HEK293 (cell line): ENCODE results near the gene AGT.
A peak's percentile ranks its signal among the peaks of the same experiment; 100 is the strongest.

Source experiments
- BCL11B ChIP-seq: fragments of 450-650 bp; formaldehyde crosslinking; IDR thresholded peaks from 2 replicates; pipeline ENCODE4 v1.5.1; 2016; ENCODE audit warnings: low read depth, missing biosample characterization, missing genetic modification characterization
- OSR2 ChIP-seq: fragments of 450-650 bp; formaldehyde crosslinking; IDR thresholded peaks from 2 replicates; pipeline ENCODE4 v1.5.1; 2016; ENCODE audit warnings: missing biosample characterization, missing genetic modification characterization
- SALL2 ChIP-seq: fragments of 450-650 bp; formaldehyde crosslinking; IDR thresholded peaks from 2 replicates; pipeline ENCODE4 v1.5.0; 2017; ENCODE audit warnings: missing biosample characterization, mild to moderate bottlenecking, missing genetic modification characterization, borderline replicate concordance
- SETDB1 ChIP-seq: IDR thresholded peaks from one replicate; pipeline ENCODE4 v1.6.1; 2017; ENCODE audit warnings: mild to moderate bottlenecking, low read length, moderate library complexity, mixed read lengths; ENCODE audit not compliant: insufficient read length
- ZBTB20 ChIP-seq: fragments of 450-650 bp; formaldehyde crosslinking; IDR thresholded peaks from 2 replicates; pipeline ENCODE4 v1.5.1; 2016; ENCODE audit warnings: missing biosample characterization, missing genetic modification characterization
- ZBTB48 ChIP-seq: fragments of 450-650 bp; formaldehyde crosslinking; IDR thresholded peaks from 2 replicates; pipeline ENCODE4 v1.5.1; 2016; ENCODE audit warnings: missing biosample characterization, missing genetic modification characterization
- ZIC2 ChIP-seq: fragments of 450-650 bp; formaldehyde crosslinking; IDR thresholded peaks from 2 replicates; pipeline ENCODE4 v1.5.1; 2016; ENCODE audit warnings: missing biosample characterization, missing genetic modification characterization
- ZNF10 ChIP-seq: fragments of 450-650 bp; formaldehyde crosslinking; IDR thresholded peaks from 2 replicates; pipeline ENCODE4 v1.5.1; 2017; ENCODE audit warnings: missing biosample characterization, missing genetic modification characterization
- ZNF16 ChIP-seq: fragments of 450-650 bp; formaldehyde crosslinking; IDR thresholded peaks from 2 replicates; pipeline ENCODE4 v1.5.1; 2016; ENCODE audit warnings: low read depth, missing biosample characterization, missing genetic modification characterization
- ZNF2 ChIP-seq: fragments of 450-650 bp; formaldehyde crosslinking; IDR thresholded peaks from 2 replicates; pipeline ENCODE4 v1.5.1; 2016; ENCODE audit warnings: missing biosample characterization, missing genetic modification characterization
- ZNF24 ChIP-seq: fragments of 450-650 bp; formaldehyde crosslinking; IDR thresholded peaks from 2 replicates; pipeline ENCODE4 v1.5.1; 2016; ENCODE audit warnings: missing biosample characterization, missing genetic modification characterization
- ZNF248 ChIP-seq: fragments of 450-650 bp; formaldehyde crosslinking; IDR thresholded peaks from 2 replicates; pipeline ENCODE4 v1.5.1; 2017; ENCODE audit warnings: missing biosample characterization, missing genetic modification characterization
- ZNF280C ChIP-seq: fragments of 450-650 bp; formaldehyde crosslinking; IDR thresholded peaks from 2 replicates; pipeline ENCODE4 v1.5.1; 2016; ENCODE audit warnings: missing biosample characterization, missing genetic modification characterization
- ZNF335 ChIP-seq: fragments of 450-650 bp; formaldehyde crosslinking; conservative IDR thresholded peaks from 2 replicates; pipeline ENCODE4 v1.5.1; 2016; ENCODE audit warnings: missing biosample characterization, missing genetic modification characterization
- ZNF37A ChIP-seq: fragments of 450-650 bp; IDR thresholded peaks from 2 replicates; pipeline ENCODE4 v1.5.1; 2018; ENCODE audit warnings: missing biosample characterization, missing genetic modification characterization
- ZNF488 ChIP-seq: fragments of 450-650 bp; formaldehyde crosslinking; IDR thresholded peaks from 2 replicates; pipeline ENCODE4 v1.5.1; 2016; ENCODE audit warnings: missing biosample characterization, missing genetic modification characterization
- ZNF549 ChIP-seq: fragments of 450-650 bp; IDR thresholded peaks from 2 replicates; pipeline ENCODE4 v1.5.1; 2018; ENCODE audit warnings: missing biosample characterization, missing genetic modification characterization, mild to moderate bottlenecking, inconsistent platforms, moderate library complexity
- ZNF560 ChIP-seq: fragments of 450-650 bp; formaldehyde crosslinking; IDR thresholded peaks from 2 replicates; pipeline ENCODE4 v1.5.1; 2017; ENCODE audit warnings: missing biosample characterization, missing genetic modification characterization, borderline replicate concordance
- ZNF610 ChIP-seq: fragments of 450-650 bp; formaldehyde crosslinking; IDR thresholded peaks from 2 replicates; pipeline ENCODE4 v1.5.1; 2016; ENCODE audit warnings: missing biosample characterization, missing genetic modification characterization, borderline replicate concordance
- ZNF629 ChIP-seq: fragments of 450-650 bp; formaldehyde crosslinking; IDR thresholded peaks from 2 replicates; pipeline ENCODE4 v1.5.1; 2017; ENCODE audit warnings: missing biosample characterization, missing genetic modification characterization
- TF ChIP-seq, protein P1 (sequence below): fragments of 450-650 bp; formaldehyde crosslinking; IDR thresholded peaks from 2 replicates; pipeline ENCODE4 v1.5.1; 2016; ENCODE audit warnings: missing biosample characterization, missing genetic modification characterization
- TF ChIP-seq, protein P2 (sequence below): fragments of 450-650 bp; formaldehyde crosslinking; conservative IDR thresholded peaks from 2 replicates; pipeline ENCODE4 v1.5.1; 2016; ENCODE audit warnings: low read depth, missing biosample characterization, missing genetic modification characterization
- TF ChIP-seq, protein P3 (sequence below): fragments of 450-650 bp; formaldehyde crosslinking; IDR thresholded peaks from 2 replicates; pipeline ENCODE4 v1.5.1; 2016; ENCODE audit warnings: missing biosample characterization, missing genetic modification characterization
- TF ChIP-seq, protein P4 (sequence below): fragments of 450-650 bp; formaldehyde crosslinking; IDR thresholded peaks from 2 replicates; pipeline ENCODE4 v1.5.1; 2016; ENCODE audit warnings: missing biosample characterization, missing genetic modification characterization

Gene AGT

GRCh38 chr1:230749635-230750034 is 35.7 kb upstream of the AGT start (continued):
- TF ChIP-seq ZNF2 (tag by site-specific recombination) (no peak), ZNF37A (tag by site-specific recombination) (no peak), ZNF16 (tag by site-specific recombination) (no peak), ZIC2 (tag by site-specific recombination) (no peak), SETDB1 (no peak), ZNF610 (tag by site-specific recombination) (no peak), BCL11B (no peak), ZNF335 (tag by site-specific recombination) (0 out of 2 replicates have a peak, but pooled peaks have one; percentile 34), ZBTB20 (tag by site-specific recombination) (no peak), ZNF24 (tag by site-specific recombination) (no peak), ZNF549 (tag by site-specific recombination) (no peak), ZNF280C (tag by site-specific recombination) (no peak), ZNF560 (tag by site-specific recombination) (no peak), SALL2 (no peak), ZNF488 (tag by site-specific recombination) (no peak), ZNF10 (tag by site-specific recombination) (0 out of 2 replicates have a peak, but pooled peaks have one; percentile 57), ZBTB48 (tag by site-specific recombination) (no peak), ZNF629 (tag by site-specific recombination) (peak; percentile 54), OSR2 (tag by site-specific recombination) (0 out of 2 replicates have a peak, but pooled peaks have one; percentile 35), ZNF248 (tag by site-specific recombination) (no peak)
- TF ChIP-seq, protein P1, sequence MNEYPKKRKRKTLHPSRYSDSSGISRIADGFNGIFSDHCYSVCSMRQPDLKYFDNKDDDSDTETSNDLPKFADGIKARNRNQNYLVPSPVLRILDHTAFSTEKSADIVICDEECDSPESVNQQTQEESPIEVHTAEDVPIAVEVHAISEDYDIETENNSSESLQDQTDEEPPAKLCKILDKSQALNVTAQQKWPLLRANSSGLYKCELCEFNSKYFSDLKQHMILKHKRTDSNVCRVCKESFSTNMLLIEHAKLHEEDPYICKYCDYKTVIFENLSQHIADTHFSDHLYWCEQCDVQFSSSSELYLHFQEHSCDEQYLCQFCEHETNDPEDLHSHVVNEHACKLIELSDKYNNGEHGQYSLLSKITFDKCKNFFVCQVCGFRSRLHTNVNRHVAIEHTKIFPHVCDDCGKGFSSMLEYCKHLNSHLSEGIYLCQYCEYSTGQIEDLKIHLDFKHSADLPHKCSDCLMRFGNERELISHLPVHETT (tag by site-specific recombination): no peak
- TF ChIP-seq, protein P2, sequence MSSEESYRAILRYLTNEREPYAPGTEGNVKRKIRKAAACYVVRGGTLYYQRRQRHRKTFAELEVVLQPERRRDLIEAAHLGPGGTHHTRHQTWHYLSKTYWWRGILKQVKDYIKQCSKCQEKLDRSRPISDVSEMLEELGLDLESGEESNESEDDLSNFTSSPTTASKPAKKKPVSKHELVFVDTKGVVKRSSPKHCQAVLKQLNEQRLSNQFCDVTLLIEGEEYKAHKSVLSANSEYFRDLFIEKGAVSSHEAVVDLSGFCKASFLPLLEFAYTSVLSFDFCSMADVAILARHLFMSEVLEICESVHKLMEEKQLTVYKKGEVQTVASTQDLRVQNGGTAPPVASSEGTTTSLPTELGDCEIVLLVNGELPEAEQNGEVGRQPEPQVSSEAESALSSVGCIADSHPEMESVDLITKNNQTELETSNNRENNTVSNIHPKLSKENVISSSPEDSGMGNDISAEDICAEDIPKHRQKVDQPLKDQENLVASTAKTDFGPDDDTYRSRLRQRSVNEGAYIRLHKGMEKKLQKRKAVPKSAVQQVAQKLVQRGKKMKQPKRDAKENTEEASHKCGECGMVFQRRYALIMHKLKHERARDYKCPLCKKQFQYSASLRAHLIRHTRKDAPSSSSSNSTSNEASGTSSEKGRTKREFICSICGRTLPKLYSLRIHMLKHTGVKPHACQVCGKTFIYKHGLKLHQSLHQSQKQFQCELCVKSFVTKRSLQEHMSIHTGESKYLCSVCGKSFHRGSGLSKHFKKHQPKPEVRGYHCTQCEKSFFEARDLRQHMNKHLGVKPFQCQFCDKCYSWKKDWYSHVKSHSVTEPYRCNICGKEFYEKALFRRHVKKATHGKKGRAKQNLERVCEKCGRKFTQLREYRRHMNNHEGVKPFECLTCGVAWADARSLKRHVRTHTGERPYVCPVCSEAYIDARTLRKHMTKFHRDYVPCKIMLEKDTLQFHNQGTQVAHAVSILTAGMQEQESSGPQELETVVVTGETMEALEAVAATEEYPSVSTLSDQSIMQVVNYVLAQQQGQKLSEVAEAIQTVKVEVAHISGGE (tag by site-specific recombination): no peak
- TF ChIP-seq, protein P3, sequence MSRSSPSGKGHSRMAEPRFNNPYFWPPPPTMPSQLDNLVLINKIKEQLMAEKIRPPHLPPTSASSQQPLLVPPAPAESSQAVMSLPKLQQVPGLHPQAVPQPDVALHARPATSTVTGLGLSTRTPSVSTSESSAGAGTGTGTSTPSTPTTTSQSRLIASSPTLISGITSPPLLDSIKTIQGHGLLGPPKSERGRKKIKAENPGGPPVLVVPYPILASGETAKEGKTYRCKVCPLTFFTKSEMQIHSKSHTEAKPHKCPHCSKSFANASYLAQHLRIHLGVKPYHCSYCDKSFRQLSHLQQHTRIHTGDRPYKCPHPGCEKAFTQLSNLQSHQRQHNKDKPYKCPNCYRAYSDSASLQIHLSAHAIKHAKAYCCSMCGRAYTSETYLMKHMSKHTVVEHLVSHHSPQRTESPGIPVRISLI (tag by site-specific recombination): no peak
- TF ChIP-seq, protein P4, sequence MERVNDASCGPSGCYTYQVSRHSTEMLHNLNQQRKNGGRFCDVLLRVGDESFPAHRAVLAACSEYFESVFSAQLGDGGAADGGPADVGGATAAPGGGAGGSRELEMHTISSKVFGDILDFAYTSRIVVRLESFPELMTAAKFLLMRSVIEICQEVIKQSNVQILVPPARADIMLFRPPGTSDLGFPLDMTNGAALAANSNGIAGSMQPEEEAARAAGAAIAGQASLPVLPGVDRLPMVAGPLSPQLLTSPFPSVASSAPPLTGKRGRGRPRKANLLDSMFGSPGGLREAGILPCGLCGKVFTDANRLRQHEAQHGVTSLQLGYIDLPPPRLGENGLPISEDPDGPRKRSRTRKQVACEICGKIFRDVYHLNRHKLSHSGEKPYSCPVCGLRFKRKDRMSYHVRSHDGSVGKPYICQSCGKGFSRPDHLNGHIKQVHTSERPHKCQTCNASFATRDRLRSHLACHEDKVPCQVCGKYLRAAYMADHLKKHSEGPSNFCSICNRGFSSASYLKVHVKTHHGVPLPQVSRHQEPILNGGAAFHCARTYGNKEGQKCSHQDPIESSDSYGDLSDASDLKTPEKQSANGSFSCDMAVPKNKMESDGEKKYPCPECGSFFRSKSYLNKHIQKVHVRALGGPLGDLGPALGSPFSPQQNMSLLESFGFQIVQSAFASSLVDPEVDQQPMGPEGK (tag by site-specific recombination): peak; percentile 68
